HG03095 (cell line): ENCODE data around the gene SAMSN1.
"Not testable (repeated sequence)": the region's sequence is repeated elsewhere in the genome, so short reads cannot be mapped to it uniquely, and the experiment has no call there.

Experiments used
- ATAC-seq: cut with Tn5 transposase; IDR thresholded peaks from one replicate; pipeline ENCODE4 v1.9.1; 2021; ENCODE audit warnings: moderate library complexity; ENCODE audit not compliant: unreplicated experiment

Gene SAMSN1

DNA sequence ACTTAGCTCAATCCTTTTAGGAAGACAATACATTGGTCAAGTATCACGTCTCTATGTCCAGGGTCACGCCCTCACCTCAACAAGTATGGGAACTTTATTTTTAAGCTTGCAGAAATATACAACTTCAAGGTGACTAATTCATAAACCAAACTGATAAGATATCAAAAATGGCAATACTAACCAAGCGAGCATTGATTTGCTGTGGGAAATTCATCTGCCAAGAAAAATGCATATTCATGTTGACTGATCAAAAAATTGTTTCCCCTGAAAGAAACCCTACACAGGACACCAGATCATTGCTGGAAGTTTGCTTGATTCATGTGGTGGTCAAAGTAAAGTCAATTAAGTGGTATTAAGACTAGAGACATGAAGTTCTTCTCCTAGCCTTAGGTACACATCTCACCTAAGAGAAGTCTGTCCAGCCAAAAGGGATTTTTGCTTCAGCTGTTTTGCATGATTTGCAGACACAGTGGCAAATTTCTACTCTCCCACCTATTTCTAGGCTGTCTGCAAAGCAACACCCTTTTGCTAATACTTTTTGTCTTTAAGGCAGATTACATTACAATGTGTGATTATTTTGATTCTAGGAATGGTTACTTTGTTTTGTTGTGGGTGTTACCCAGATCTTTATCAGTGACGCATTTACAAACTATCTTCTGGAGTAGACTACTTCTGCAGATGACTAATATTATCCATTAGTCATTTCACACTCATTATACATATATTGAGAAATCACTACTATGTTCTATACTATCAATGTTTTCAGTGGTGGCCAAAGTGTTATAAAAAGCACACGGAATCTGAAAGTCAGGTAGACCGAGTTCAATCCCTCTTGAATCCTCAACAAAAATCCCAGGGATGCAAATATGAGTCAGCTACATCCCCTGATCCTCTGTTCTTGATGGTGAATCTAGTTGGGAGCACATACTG lies 12.4 kb downstream of the SAMSN1 start:
- peak; percentile 81 for ATAC-seq

DNA sequence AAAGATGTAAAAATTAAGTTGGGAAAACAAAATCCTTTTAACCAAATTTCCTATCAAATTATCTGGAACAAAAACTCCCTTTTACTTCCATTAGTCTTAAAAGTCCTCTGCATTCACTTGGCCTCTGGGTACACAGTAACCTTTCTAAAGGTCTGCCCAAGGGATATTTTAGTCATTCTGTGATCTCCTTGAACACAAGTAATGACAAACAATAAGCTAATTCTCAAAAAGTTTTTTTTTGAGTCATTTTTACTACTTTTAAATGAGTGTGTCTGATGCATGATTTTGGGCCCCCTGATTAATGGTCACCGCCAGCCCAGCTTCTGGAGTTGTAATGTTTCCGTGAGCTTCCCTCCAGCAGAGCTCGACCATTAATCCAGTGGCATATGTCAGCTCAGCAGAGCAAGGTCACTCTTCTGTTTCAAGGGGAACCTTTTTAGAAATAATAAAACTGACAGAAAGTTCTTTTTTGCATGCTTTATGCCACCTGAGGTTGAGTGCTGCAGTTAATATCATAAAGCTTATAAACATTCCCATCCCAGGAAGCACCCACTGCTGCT lies 14.3 kb downstream of the SAMSN1 start:
- no peak for ATAC-seq

DNA sequence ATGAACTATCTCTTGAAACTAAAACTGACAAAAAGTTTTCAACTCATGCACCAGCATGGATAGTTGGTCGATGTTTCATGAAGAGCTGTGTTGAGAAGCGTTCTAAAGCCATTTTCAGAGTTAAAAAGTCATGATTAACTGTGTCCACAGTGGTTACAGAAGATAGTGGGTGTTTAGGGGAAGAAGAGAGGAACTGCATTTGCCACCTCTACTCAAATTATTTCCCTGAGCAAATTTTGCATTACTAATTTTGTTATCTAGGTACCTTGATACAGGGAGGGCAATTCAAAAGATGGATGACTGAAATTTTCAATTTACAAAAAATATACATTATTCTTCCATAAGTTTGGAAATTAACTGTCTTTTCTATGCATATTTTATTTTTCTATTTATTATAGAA lies 15.5 kb downstream of the SAMSN1 start:
- ATAC-seq, result no peak

DNA sequence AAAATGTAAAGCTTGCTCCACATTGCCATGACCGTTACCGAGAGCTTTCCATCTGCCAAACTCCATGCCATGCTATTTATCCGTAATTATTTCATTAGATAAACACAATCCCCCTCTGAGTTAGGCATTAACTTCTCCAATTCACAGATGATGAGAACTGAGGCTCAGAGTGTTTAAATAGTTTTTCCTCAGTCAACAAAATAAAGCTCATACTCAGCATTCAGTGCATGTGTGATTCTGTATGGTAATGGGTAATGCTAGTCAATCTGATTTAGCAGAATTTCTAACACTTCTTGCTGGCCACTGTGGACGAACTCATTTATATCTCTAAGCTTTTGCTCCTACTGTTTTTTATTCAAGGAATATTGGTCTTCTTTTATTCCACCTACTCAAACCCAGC lies 17.3 kb downstream of the SAMSN1 start:
- no peak for ATAC-seq

DNA sequence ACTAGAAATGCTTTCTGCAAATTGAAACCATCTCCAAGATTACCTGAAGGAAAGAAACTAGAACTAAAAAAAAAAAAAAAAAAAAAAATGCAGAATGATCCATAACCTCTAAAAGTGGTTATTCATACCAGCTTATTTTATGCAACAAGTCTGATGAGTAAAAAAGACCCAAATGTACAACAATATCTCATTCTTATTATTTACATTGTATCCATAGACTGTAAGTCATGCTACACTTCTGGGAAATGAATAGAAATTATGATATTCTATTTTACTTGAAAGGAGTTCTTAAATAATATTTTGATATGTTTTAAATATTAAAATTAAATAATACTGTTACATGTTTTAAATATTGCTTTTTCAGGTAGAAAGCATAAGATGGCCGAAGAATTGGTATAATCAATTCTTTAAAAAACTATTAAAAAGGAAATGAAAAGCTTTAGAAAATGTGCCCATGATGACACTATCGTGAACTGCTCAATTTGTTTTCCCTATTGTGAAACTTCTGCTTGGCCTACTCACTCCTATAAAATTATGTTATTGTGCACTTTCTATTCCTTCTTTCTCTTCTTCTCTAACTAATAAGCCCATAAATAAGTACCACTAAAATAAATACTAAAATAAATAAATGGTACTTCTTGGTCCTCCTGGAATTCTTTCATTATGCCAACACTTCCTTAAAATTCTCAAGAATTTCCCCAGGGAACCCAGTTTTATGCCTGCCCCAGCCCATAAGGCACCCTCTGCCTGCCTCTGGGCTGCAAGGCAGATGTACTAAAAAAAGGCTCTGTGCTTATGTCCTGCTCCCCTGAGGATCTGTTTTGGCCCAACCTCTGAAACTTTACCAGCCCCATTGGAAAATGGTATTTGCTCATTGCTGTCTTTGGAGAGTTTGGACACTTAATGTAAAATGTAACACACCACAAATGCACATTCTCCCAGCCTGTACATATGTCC lies 18.1 kb downstream of the SAMSN1 start:
- no peak for ATAC-seq

DNA sequence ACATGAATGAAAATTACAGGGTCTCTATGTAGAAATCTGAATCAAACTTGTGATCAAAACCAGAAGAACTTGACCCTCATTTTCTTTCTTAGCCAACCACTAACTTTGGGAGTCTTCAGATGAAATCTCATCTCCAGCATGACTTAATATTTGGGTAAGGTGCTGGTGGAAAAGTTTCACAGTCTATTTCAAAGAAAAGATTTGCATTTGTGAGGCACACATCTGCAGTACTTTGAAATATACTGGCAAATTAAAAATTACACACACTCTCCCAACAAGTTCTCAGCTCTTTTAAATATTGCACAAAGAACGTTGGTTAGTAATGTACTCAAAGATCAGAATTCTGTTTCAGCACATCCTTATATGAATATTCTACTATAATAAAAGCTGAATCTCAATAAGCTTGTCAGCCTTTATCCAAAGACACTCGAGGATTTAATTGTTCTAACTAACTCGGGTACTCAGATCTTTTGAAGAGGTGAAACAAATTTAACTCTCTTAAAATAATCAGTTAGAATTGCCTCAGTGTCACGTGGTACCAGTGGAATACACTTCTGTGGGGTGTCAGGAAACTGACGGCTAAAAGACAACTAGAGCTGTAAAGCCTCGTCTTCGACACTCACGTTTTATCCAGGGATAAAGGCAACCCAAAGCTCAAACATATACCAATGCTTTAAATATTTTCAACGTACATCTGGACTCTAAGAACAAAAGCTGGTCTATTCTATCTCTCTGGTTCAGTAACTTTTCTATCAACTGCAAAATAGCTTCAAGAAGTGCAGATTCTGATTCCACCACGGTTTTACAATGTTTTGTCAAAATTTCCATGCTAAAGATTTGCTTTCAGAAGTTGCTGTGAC lies 19.0 kb downstream of the SAMSN1 start:
- ATAC-seq, result no peak

DNA sequence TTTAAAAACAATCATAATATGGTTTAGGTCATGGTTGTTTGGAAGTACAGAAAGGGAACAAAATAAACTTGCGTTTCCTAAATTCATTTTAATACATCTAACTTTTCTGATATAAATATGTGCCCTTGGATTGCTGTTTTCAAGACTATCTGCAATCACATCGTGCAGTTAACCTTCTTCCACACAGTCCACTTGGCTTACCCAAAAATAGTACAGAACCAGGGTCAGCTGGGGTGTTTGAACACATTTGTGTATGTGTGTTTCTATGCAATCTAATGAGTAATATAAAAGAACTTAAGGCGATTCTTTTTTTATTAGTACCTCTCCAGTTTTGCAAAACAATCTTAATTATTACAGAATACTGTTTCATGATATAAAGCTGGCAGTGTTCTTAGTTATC lies 19.9 kb downstream of the SAMSN1 start:
- no peak for ATAC-seq

DNA sequence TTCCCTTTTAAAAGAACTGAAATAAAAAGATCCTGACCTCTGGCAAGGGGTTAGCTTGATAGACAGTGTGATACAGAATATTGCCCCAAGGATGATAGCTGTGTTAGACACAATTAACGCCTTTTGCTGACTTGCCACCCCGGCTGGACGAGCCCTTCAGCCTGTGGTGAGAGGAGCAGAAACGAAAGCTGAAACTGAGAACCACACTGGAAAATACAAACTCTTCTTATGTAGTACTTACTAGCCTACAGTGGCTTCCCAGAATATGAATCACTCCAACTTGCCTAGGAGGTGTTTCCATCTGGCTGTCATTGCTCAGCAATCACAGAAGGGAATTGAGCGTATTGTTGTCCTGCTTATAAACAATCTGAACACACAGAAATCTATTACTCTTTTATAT lies 22.9 kb downstream of the SAMSN1 start:
- ATAC-seq, result peak; percentile 86

DNA sequence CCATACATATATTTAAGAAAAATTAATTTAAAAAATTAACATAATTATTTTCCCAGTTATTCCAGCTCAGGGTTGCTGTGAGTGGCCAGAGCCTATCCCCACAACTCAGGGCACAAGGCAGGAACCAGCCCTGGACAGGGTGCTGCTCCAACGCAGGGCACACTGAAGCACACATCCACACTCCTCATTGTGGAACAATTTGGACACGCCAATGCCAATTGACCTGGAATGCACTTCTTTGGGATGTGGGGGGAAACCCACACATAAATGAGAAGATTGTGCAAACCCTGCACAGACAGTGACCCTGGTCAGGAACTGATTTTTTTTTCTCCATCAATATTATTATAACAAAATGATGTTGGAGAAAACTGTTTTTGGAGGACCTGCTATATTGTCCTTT lies 23.4 kb downstream of the SAMSN1 start:
- ATAC-seq, result no peak

DNA sequence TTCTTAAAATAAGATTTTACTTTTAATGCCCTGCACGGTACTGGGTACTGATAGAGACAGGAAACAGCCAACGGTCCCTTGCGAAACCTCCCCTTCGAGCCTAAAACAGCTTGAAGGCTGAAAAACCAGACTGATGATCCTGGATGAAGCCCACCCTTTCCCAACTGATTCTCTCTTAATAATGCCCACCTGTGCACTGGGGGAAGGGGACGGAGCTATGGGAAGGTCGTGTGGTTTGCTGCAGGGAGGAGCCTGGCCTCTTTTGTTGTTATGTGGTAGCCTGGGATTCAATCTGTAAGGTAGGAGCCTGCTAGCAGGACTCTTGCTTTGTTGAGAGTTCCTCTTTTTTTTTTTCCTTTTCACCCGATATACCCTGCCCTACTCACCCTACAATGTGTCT lies 25.6 kb downstream of the SAMSN1 start:
- no peak for ATAC-seq

DNA sequence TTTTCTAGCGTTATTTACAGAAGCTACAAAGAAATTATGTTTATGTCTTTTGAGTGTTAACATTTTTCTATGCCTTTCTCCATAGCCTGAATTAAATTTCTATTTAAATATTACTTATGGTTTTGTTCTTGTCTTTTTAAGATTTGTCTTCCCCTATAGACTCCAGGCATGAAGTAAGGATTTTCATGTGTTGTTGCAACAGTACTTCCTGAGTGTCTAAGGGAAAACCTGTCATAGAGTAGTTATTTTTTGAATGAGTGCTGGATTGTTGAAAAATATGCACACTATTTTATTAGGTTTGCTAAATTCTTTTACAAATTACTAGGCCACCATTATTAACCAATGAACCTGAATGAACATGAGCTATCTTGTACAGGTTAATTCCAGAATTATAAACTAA lies 27.1 kb downstream of the SAMSN1 start:
- no peak for ATAC-seq

DNA sequence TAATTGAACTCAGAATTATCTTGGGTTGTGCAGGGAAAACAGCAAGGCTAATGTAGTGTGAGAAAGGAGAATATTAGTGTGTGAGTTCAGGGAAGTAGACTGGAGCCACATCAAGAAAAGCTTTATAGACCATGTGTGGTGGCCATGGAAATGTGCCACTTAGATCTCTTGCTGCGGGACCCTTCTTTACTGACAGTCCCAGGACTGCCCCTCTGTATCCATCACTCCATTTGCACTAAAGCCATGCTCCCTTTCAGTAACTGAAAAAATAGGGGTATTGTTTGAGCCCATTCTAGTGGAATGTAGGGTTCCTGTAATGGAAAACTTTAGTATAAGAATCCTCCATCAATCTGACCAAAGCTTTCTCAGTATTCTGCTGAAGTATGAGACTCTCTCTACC lies 32.3 kb downstream of the SAMSN1 start:
- no peak for ATAC-seq

DNA sequence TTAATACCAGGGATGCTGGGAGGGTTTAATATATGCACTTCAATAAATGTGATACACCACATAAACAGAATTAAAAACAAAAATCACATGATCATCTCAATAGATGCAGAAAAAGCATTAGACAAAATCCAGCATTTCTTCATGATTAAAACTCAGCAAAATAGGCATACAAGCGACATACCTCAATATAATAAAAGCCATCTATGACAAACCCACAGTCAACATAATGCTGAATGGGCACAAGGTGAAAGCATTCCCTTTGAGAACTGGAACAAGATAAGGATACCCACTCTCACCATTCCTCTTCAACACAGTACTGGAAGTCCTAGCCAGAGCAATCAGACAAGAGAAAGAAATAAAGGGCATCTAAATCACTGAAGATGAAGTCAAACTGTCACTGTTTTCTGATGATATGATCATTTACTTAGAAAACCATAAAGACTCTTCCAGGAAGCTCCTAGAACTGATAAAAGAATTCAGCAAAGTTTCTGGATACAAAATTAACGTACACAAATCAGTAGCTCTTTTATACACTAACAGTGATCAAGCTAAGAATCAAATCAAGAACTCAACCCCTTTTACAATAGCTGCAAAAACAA lies 39.2 kb downstream of the SAMSN1 start:
- not testable (repeated sequence) for ATAC-seq

DNA sequence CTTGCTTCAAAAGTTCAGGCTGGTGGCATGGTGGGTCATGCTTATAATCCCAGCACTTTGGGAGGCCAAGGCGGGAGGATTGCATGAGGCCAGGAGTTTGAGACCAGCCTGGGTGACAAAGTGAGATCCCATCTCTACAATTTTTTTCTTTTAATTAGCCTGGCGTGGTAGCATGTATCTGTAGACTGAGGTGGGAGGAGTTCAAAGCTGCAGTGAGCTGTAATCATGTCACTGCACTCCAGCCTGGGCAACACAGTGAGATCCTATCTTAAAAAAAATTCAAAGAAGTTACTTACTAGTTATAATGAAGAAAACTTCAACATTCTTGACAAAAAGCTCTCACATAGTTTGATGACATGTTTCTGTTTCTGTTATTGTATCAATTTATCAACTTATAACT lies 45.2 kb downstream of the SAMSN1 start:
- ATAC-seq, result no peak

DNA sequence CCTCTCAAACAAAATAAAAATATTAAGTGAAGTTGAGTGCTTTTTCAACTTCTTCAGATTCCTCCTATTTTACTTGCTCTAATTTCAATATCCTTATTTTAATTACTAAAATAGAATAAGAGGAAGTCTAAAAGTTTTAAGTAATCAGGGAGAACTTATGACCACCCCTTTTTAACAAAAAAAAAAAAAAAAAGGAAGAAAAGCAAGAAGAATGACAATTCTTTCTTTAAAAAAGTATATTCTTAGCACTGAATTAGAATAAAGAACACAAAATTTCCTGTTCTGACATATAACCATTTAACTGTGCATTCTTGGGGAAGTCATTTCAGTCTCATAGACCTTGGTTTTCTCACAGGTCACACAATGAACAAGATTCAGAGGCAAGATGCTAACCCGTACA lies 46.8 kb downstream of the SAMSN1 start:
- no peak for ATAC-seq

DNA sequence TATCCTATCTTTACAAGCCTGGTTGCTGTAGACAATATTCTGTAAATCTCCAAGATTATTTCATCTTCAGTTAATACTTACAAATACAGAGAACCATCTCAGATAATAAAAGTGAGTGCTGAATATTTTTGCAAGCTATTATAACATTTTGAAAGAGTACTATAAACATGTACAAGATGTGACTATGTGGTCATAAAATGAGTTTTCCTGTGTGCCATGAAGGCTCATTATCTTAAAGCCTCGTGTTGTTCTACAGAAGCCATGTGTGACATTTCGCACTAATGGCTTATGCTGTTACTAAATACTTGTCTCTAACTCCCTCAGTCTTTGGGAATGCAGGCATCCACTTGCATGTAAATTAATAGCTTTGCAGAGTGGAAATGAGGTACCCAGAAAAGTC lies 48.3 kb downstream of the SAMSN1 start:
- ATAC-seq, result no peak

DNA sequence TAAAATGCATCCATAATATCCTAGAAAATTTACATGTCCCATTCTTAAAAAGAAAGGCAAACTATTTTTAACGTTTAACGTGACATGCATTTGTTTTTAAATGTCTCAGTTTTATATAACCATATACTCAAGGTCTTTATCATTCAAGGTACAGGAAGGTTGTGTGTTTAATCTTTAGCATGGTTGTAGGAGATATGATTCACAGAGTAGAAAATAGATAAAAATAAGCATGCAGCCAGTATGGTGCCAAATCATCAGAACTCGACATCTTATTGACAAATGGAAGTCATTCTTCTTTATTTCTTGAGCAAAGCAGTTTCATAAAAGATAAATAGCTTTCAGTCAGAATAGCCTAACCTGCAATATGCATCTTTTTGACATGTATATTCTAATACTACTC lies 51.0 kb downstream of the SAMSN1 start:
- ATAC-seq, result no peak

DNA sequence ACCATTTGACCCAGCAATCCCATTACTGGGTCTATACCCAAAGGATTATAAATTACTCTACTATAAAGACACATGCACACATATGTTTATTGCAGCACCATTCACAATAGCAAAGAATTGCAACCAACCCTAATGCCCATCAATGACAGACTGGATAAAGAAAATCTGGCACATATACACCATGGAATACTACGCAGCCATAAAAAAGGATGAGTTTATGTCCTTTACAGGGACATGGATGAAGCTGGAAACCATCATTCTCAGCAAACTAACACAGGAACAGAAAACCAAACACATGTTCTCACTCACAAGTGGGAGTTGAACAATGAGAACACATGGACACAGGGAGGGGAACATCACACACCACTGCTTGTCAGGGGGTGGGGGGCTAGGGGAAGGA lies 51.9 kb downstream of the SAMSN1 start:
- not testable (repeated sequence) for ATAC-seq

DNA sequence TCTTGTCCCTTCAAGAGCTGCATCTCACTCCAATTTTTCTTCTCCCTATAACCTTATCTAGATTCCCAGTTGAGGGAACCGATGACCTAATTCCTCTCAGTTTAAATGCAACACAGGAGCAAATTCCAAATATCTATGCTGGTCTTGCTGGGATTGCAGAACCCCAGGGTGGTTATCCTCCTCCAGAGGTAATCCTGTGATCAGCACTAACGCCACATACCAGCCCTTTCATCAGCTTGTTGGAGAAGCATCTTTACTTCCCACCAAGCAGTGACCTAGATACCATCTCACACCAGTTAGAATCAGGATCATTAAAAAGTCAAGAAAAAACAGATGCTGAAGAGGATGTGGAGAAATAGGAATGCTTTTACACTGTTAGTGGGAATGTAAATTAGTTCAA lies 52.4 kb downstream of the SAMSN1 start:
- no peak for ATAC-seq

DNA sequence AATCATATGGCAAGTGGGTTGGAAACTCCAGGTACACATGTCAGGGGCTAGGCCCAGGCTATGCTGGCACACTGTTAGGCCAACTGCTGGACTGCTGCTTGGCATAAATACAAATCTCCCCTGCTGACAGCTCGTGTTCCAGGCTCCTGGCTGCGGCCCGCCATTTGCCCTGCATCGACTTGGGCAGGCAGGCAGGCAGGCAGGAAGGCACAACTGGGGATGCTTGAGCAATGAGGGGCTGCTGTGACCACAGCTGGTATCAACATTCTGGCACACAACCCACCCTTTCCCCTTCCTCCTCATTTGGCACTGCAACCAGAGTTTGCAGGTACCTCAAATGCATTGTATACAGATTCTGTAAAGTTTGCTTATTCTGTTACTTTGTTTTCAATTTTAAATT lies 53.2 kb downstream of the SAMSN1 start:
- ATAC-seq, result no peak
